IMR-90 (cell line): Measurements from ENCODE around the gene DEF6. TPM values are rescaled to one million over a fixed set of nuclear protein-coding genes. Genes with fewer than 3 reads are reported as not detected.

Experiments
- ATAC-seq: fragments of 200-7000 bp; cut with Tn5 transposase; 2 replicates; pipeline ENCODE4 v1.9.1; 2020; ENCODE audit warnings: low read depth, mild to moderate bottlenecking, moderate library complexity
- BruUV-seq: library from RNA; stranded (reverse); fragments of 400-500 nt; replicated peaks from 2 replicates; lab custom pipeline; 2021; lab: Mats Ljungman, UMichigan
- CTCF ChIA-PET: fragments of 300-600 bp; formaldehyde crosslinking; extraction: SDS; loops from one replicate; lab custom pipeline; 2021; ENCODE audit warnings: antibody characterized with exemption; lab: Yijun Ruan, JAX
- POLR2A ChIA-PET: fragments of 300-600 bp; sonication (Branson Sonifier 250); formaldehyde crosslinking; loops from one replicate; lab custom pipeline; 2022; ENCODE audit warnings: antibody characterized with exemption; ENCODE audit not compliant: unreplicated experiment; lab: Charles Lee
- DNase-seq: peaks from one replicate; pipeline ENCODE4 v3.0.0; 2013
- H2AFZ ChIP-seq: replicated peaks from 2 replicates; pipeline ENCODE3; 2013; ENCODE audit warnings: low read length, mild to moderate bottlenecking; ENCODE audit not compliant: poor library complexity
- H2AK5ac ChIP-seq: 2 replicates; pipeline ENCODE4 v1.6.1; 2013; ENCODE audit warnings: low read depth, low read length, inconsistent platforms
- H2AK9ac ChIP-seq: replicated peaks from 2 replicates; pipeline ENCODE3; 2013; ENCODE audit warnings: mild to moderate bottlenecking, low read depth, low read length, moderate library complexity; ENCODE audit not compliant: poor library complexity
- H2BK120ac ChIP-seq: 2 replicates; pipeline ENCODE4 v1.6.1; 2013; ENCODE audit warnings: low read depth, low read length, inconsistent platforms
- H2BK15ac ChIP-seq: 3 replicates; pipeline ENCODE4 v1.6.1; 2013; ENCODE audit warnings: low read depth, low read length, inconsistent platforms
- H2BK20ac ChIP-seq: 2 replicates; pipeline ENCODE4 v1.6.1; 2013; ENCODE audit warnings: low read depth, mild to moderate bottlenecking, inconsistent platforms, low read length, moderate library complexity
- H2BK5ac ChIP-seq: 2 replicates; pipeline ENCODE4 v1.6.1; 2013; ENCODE audit warnings: mild to moderate bottlenecking, low read depth, low read length, inconsistent platforms; ENCODE audit not compliant: poor library complexity, severe bottlenecking
- H3K14ac ChIP-seq: replicated peaks from 2 replicates; pipeline ENCODE4 v1.6.1; 2013; ENCODE audit warnings: low read depth, low read length, inconsistent platforms
- H3K18ac ChIP-seq: 2 replicates; pipeline ENCODE4 v1.6.1; 2013; ENCODE audit warnings: low read depth, low read length, control low read depth
- H3K23ac ChIP-seq: 2 replicates; pipeline ENCODE4 v1.6.1; 2013; ENCODE audit warnings: low read depth, low read length, inconsistent platforms
- H3K27ac ChIP-seq: 2 replicates; pipeline ENCODE4 v1.5.1; 2013; ENCODE audit warnings: mild to moderate bottlenecking, control low read depth, low read length; ENCODE audit not compliant: insufficient read depth
- H3K27me3 ChIP-seq: 2 replicates; pipeline ENCODE4 v1.6.1; 2013; ENCODE audit warnings: low read length; ENCODE audit not compliant: control insufficient read depth, insufficient read depth
- H3K36me3 ChIP-seq: 2 replicates; pipeline ENCODE4 v1.6.1; 2013; ENCODE audit warnings: low read length, mixed read lengths; ENCODE audit not compliant: control insufficient read depth, insufficient read depth
- H3K4ac ChIP-seq: 2 replicates; pipeline ENCODE4 v1.6.1; 2013; ENCODE audit warnings: low read depth, low read length, inconsistent platforms
- H3K4me1 ChIP-seq: 2 replicates; pipeline ENCODE4 v1.6.1; 2013; ENCODE audit warnings: low read length, mixed read lengths; ENCODE audit not compliant: control insufficient read depth, insufficient read depth
- H3K4me2 ChIP-seq: 2 replicates; pipeline ENCODE4 v1.6.1; 2013; ENCODE audit warnings: low read depth, mild to moderate bottlenecking, control low read depth, low read length, moderate library complexity
- H3K4me3 ChIP-seq: 2 replicates; pipeline ENCODE4 v1.5.1; 2013; ENCODE audit warnings: low read depth, mild to moderate bottlenecking, control low read depth, low read length, moderate library complexity; ENCODE audit not compliant: insufficient read depth
- H3K56ac ChIP-seq: 2 replicates; pipeline ENCODE4 v1.6.1; 2013; ENCODE audit warnings: low read length, inconsistent platforms; ENCODE audit not compliant: insufficient read depth; ENCODE audit errors: extremely low read depth
- H3K79me1 ChIP-seq, 2 experiments: 2 replicates each; pipeline ENCODE4 v1.6.1; 2013; ENCODE audit warnings: low read length in 2 of 2, inconsistent platforms in 1 of 2, low read depth in 1 of 2
- H3K9ac ChIP-seq: 2 replicates; pipeline ENCODE4 v1.6.1; 2013; ENCODE audit warnings: low read depth, low read length, control low read depth
- H3K9me1 ChIP-seq: 2 replicates; pipeline ENCODE4 v1.6.1; 2013; ENCODE audit warnings: low read length, inconsistent platforms; ENCODE audit not compliant: insufficient read depth
- H3K9me3 ChIP-seq: 2 replicates; pipeline ENCODE4 v1.6.1; 2013; ENCODE audit warnings: low read length; ENCODE audit not compliant: control insufficient read depth, insufficient read depth
- H4K20me1 ChIP-seq: 2 replicates; pipeline ENCODE4 v1.6.1; 2013; ENCODE audit warnings: low read length, inconsistent platforms; ENCODE audit not compliant: insufficient read depth
- H4K5ac ChIP-seq: 2 replicates; pipeline ENCODE4 v1.6.1; 2013; ENCODE audit warnings: mild to moderate bottlenecking, low read depth, low read length, control low read depth
- H4K8ac ChIP-seq, 2 experiments: 2 replicates each; pipeline ENCODE4 v1.6.1; 2013; ENCODE audit warnings: low read depth in 2 of 2, low read length in 2 of 2, control low read depth in 1 of 2, inconsistent platforms in 1 of 2
- H4K91ac ChIP-seq: 2 replicates; pipeline ENCODE4 v1.6.1; 2013; ENCODE audit warnings: low read depth, low read length, inconsistent platforms; ENCODE audit not compliant: insufficient read depth
- BHLHE40 ChIP-seq: fragments of 150-350 bp; IDR thresholded peaks from 2 replicates; pipeline ENCODE4 v1.6.1; 2016; ENCODE audit warnings: mild to moderate bottlenecking, low read depth, low read length
- CHD1 ChIP-seq: IDR thresholded peaks from 2 replicates; pipeline ENCODE4 v1.6.1; 2012; ENCODE audit warnings: low read depth, low read length, improper control_type of control experiment
- ELK1 ChIP-seq: fragments of 150-350 bp; IDR thresholded peaks from 2 replicates; pipeline ENCODE4 v1.6.1; 2016; ENCODE audit warnings: low read depth, mild to moderate bottlenecking, low read length, moderate library complexity, borderline replicate concordance
- FOS ChIP-seq: fragments of 150-350 bp; IDR thresholded peaks from 2 replicates; pipeline ENCODE4 v1.6.1; 2016; ENCODE audit warnings: low read depth, low read length
- MAFK ChIP-seq: IDR thresholded peaks from 2 replicates; pipeline ENCODE4 v1.6.1; 2012; ENCODE audit warnings: low read depth, low read length, improper control_type of control experiment
- MAZ ChIP-seq: IDR thresholded peaks from 2 replicates; pipeline ENCODE4 v1.6.1; 2012; ENCODE audit warnings: low read depth, mild to moderate bottlenecking, low read length, improper control_type of control experiment, moderate library complexity, borderline replicate concordance
- MXI1 ChIP-seq: IDR thresholded peaks from 2 replicates; pipeline ENCODE4 v1.6.1; 2012; ENCODE audit warnings: low read depth, mild to moderate bottlenecking, low read length, moderate library complexity, borderline replicate concordance
- NFE2L2 ChIP-seq: fragments of 150-350 bp; IDR thresholded peaks from 2 replicates; pipeline ENCODE4 v1.6.1; 2016; ENCODE audit warnings: low read depth, mild to moderate bottlenecking, low read length
- POLR2A ChIP-seq: IDR thresholded peaks from 2 replicates; pipeline ENCODE4 v1.6.1; 2012; ENCODE audit warnings: mild to moderate bottlenecking, low read depth, low read length
- RAD21 ChIP-seq: IDR thresholded peaks from 2 replicates; pipeline ENCODE4 v1.6.1; 2012; ENCODE audit warnings: low read length, improper control_type of control experiment
- RCOR1 ChIP-seq: IDR thresholded peaks from 2 replicates; pipeline ENCODE4 v1.6.1; 2012; ENCODE audit warnings: mild to moderate bottlenecking, low read length, improper control_type of control experiment; ENCODE audit not compliant: insufficient replicate concordance
- RFX5 ChIP-seq: IDR thresholded peaks from 2 replicates; pipeline ENCODE4 v1.8.0; 2012; ENCODE audit warnings: low read depth, mild to moderate bottlenecking, low read length, moderate library complexity
- SMC3 ChIP-seq: fragments of 150-350 bp; IDR thresholded peaks from 2 replicates; pipeline ENCODE4 v1.6.1; 2016; ENCODE audit warnings: low read depth, mild to moderate bottlenecking, antibody characterized with exemption, low read length, moderate library complexity
- WGBS, 2 experiments: methylation state at CpG; one replicate each; pipeline versions ENCODE4 v1.1.5 to v1.1.7; 2013; ENCODE audit warnings: missing lambda C conversion rate in 2 of 2; ENCODE audit not compliant: insufficient read length in 1 of 2; ENCODE audit errors: extremely low coverage in 2 of 2; 5-methylcytosine and 5-hydroxymethylcytosine counted together
- dilution Hi-C: fragments of 300-500 bp; cut with HindIII; formaldehyde crosslinking; loops from one replicate; pipeline ENCODE4 v1.14.3; 2018; ENCODE audit warnings: low sequenced_read_pairs; ENCODE audit not compliant: unreplicated experiment
- in situ Hi-C: fragments of 300-500 bp; cut with MboI; formaldehyde crosslinking; loops from 3 replicates; pipeline ENCODE4 v1.14.3; 2019; ENCODE audit warnings: low sequenced_read_pairs, inconsistent platforms, mixed read lengths
- intact Hi-C: fragments of 100-400 bp; cut with micrococcal nuclease; formaldehyde crosslinking; loops from 2 replicates; pipeline ENCODE4 v1.10.0; 2022
- polyA plus RNA-seq, 3 experiments: library from polyadenylated mRNA; depleted of rRNA; stranded (reverse); fragments of >200 nt; gene quantifications; 2 replicates each; pipeline ENCODE4 v1.2.3, GENCODE V29; 2012; ENCODE audit warnings: low replicate concordance in 1 of 3
- total RNA-seq: library from RNA; depleted of rRNA; stranded (reverse); fragments of >200 nt; gene quantifications from 2 replicates; pipeline ENCODE4 v1.2.3, GENCODE V29; 2012
- TF ChIP-seq, protein P1 (sequence below): fragments of 150-350 bp; IDR thresholded peaks from 2 replicates; pipeline ENCODE4 v1.6.1; 2017; ENCODE audit warnings: mild to moderate bottlenecking, antibody characterized with exemption, low read length, low read depth

The DEF6 gene
- total and polyA plus RNA-seq, 2 of the 4 experiments (the other 2 are of a cell fraction), result 2.5 to 4.2 TPM

GRCh38 chr6:35259194-35259947, 38.2 kb upstream of the DEF6 start, which contains the start of gene ZNF76:
TSS of gene ZNF76 (plus strand) at chr6:35259735. CDS start at chr6:35281152, 21,417 bp downstream.
- H3K56ac ChIP-seq, result peak within 1 kb of the TSS; percentile 76
- H2BK20ac ChIP-seq, result no peak within 1 kb of the TSS
- POLR2A ChIA-PET, result interaction anchor here (0.6 kb wide), 1 partner anchor 444 kb away, joined by 4 read pairs; no protein-coding TSS in a partner anchor
- H3K27me3 ChIP-seq, result no peaks in the 10 kb centered on the region
- H4K8ac ChIP-seq, result peak within 1 kb of the TSS; percentile 87 to 92
- peak within 1 kb of the TSS; percentile 95 for H3K23ac ChIP-seq
- H3K9me3 ChIP-seq, result no peaks in the 10 kb centered on the region
- BruUV-seq, result no TSS peak
- peaks cover 8% of the 10 kb centered on the region; the same call in 1 of the 2 replicates for H3K4me1 ChIP-seq
- peak within 1 kb of the TSS; percentile 89 for H3K4ac ChIP-seq
- peak within 1 kb of the TSS; percentile 64 for H3K4me3 ChIP-seq
- H4K91ac ChIP-seq, result peak within 1 kb of the TSS; percentile 84
- ATAC-seq (peak; percentile 90), DNase-seq (peak; percentile 95)
- peak within 1 kb of the TSS; percentile 96 for H3K4me2 ChIP-seq
- H2BK5ac ChIP-seq, result peak within 1 kb of the TSS; percentile 59
- H3K79me1 ChIP-seq, result peaks cover 25 to 42% of the 10 kb centered on the region in 2 experiments
- peak within 1 kb of the TSS; percentile 37; the same call in 1 of the 2 replicates for H3K18ac ChIP-seq
- peak within 1 kb of the TSS; percentile 60 for H3K9ac ChIP-seq
- in situ Hi-C loops, result no loop called here
- peaks cover 9% of the 10 kb centered on the region for H3K9me1 ChIP-seq
- intact Hi-C loops, result loop anchor here (1.0 kb wide), 1 partner anchor 29 kb away; no protein-coding TSS in a partner anchor
- TF ChIP-seq SMC3, result 0 out of 2 replicates have a peak, but pooled peaks have one; percentile 16
- peak; percentile 3 for TF ChIP-seq RCOR1
- peak; percentile 100 for TF ChIP-seq FOS
- TF ChIP-seq, protein P1, sequence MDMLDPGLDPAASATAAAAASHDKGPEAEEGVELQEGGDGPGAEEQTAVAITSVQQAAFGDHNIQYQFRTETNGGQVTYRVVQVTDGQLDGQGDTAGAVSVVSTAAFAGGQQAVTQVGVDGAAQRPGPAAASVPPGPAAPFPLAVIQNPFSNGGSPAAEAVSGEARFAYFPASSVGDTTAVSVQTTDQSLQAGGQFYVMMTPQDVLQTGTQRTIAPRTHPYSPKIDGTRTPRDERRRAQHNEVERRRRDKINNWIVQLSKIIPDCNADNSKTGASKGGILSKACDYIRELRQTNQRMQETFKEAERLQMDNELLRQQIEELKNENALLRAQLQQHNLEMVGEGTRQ, result 0 out of 2 replicates have a peak, but pooled peaks have one; percentile 5
- TF ChIP-seq MAZ, result 0 out of 2 replicates have a peak, but pooled peaks have one; percentile 79
- TF ChIP-seq RFX5, result no peak
- no peak for TF ChIP-seq MAFK
- TF ChIP-seq NFE2L2, result no peak
- peak; percentile 80 for TF ChIP-seq BHLHE40
- no peak for TF ChIP-seq CHD1
- 0 out of 2 replicates have a peak, but pooled peaks have one; percentile 14 for TF ChIP-seq MXI1
- no peak for TF ChIP-seq RAD21
- TF ChIP-seq ELK1, result no peak
- TF ChIP-seq POLR2A, result peak; percentile 58; the same call in 1 of the 2 replicates
- peak within 1 kb of the TSS; percentile 66; the same call in 1 of the 3 replicates for H2BK15ac ChIP-seq
- H2AFZ ChIP-seq, result peak within 1 kb of the TSS; percentile 99
- H3K14ac ChIP-seq, result peak within 1 kb of the TSS; percentile 91
- WGBS, 2 experiments, result 0% methylated on average over 47 of the region's 82 CpGs; no CpG with 5 or more reads in 1 of the 2 experiments
- no peaks in the 10 kb centered on the region for H3K36me3 ChIP-seq
- peak within 1 kb of the TSS; percentile 66 for H3K27ac ChIP-seq
- no peaks in the 10 kb centered on the region for H4K20me1 ChIP-seq
- peak within 1 kb of the TSS; percentile 90 for H2AK5ac ChIP-seq
- peak within 1 kb of the TSS; percentile 56 for H2BK120ac ChIP-seq
- H2AK9ac ChIP-seq, result peak within 1 kb of the TSS; percentile 80
- dilution Hi-C loops, result no loop called here
- CTCF ChIA-PET, result interaction anchor here (1.0 kb wide), 1 partner anchor 10 kb away, joined by 4 read pairs; no protein-coding TSS in a partner anchor
- H4K5ac ChIP-seq, result peak within 1 kb of the TSS; percentile 74
